H1 (cell line): ENCODE measurements around the gene SH3GL2. TPM values are rescaled to one million over a fixed set of nuclear protein-coding genes. Genes with fewer than 3 reads are reported as not detected.

Experiments used
- CTCF ChIA-PET: fragments of 300-600 bp; sonication (Branson Sonifier 250); formaldehyde crosslinking; loops from one replicate; lab custom pipeline; 2021; ENCODE audit not compliant: partially characterized antibody; lab: Charles Lee
- POLR2A ChIA-PET: fragments of 300-600 bp; sonication (Branson Sonifier 250); formaldehyde crosslinking; loops from one replicate; lab custom pipeline; 2021; ENCODE audit warnings: inconsistent platforms; ENCODE audit not compliant: partially characterized antibody; lab: Charles Lee
- DNase-seq, 2 experiments: peaks; one replicate each; pipeline versions ENCODE4 v3.0.0 to v3.0.0-alpha.2; 2010 to 2022; ENCODE audit warnings: low spot score in 2 of 2, low read depth in 1 of 2, mixed read lengths in 1 of 2
- FAIRE-seq: peaks from 2 replicates; lab custom pipeline; 2011; peaks lifted over from hg19 to GRCh38; lab: Jason Lieb, UNC
- H2AFZ ChIP-seq: 2 replicates; pipeline ENCODE4 v1.8.1; 2012; ENCODE audit warnings: low read length, inconsistent platforms
- H2AK5ac ChIP-seq: 2 replicates; pipeline ENCODE4 v1.6.1; 2013; ENCODE audit warnings: low read depth, low read length
- H2BK120ac ChIP-seq: replicated peaks from 2 replicates; pipeline ENCODE3; 2013; ENCODE audit warnings: low read depth, low read length, inconsistent platforms
- H2BK12ac ChIP-seq: 2 replicates; pipeline ENCODE4 v1.6.1; 2013; ENCODE audit warnings: low read depth, low read length
- H2BK15ac ChIP-seq: 2 replicates; pipeline ENCODE4 v1.6.1; 2013; ENCODE audit warnings: low read length
- H2BK20ac ChIP-seq: 2 replicates; pipeline ENCODE4 v1.6.1; 2013; ENCODE audit warnings: low read length
- H2BK5ac ChIP-seq: 2 replicates; pipeline ENCODE4 v1.6.1; 2013; ENCODE audit warnings: low read depth, low read length
- H3K14ac ChIP-seq: 2 replicates; pipeline ENCODE4 v1.6.1; 2013; ENCODE audit warnings: inconsistent platforms; ENCODE audit not compliant: insufficient read length
- H3K18ac ChIP-seq: 2 replicates; pipeline ENCODE4 v1.6.1; 2013; ENCODE audit warnings: low read length; ENCODE audit errors: extremely low read depth
- H3K23ac ChIP-seq: 2 replicates; pipeline ENCODE4 v1.6.1; 2013; ENCODE audit warnings: inconsistent platforms; ENCODE audit not compliant: insufficient read length
- H3K23me2 ChIP-seq: 2 replicates; pipeline ENCODE4 v1.6.1; 2013; ENCODE audit warnings: low read depth, low read length
- H3K27ac ChIP-seq: 2 replicates; pipeline ENCODE4 v1.6.1; 2011; ENCODE audit warnings: low read depth, low read length, inconsistent platforms
- H3K27me3 ChIP-seq, 4 experiments: replicated peaks in 1 of 4; 1 replicate in 1 of 4; 2 replicates in 3 of 4; pipeline versions ENCODE4 v1.6.1 to v1.8.1; 2011 to 2013; ENCODE audit warnings: low read length in 3 of 4, mild to moderate bottlenecking in 3 of 4, inconsistent platforms in 2 of 4, mixed read lengths in 2 of 4, moderate library complexity in 1 of 4; ENCODE audit not compliant: control insufficient read depth in 3 of 4, insufficient read depth in 3 of 4; ENCODE audit errors: extremely low read depth in 1 of 4
- H3K36me3 ChIP-seq, 4 experiments: 2 replicates each; pipeline versions ENCODE4 v1.6.1 to v1.8.1; 2011 to 2013; ENCODE audit warnings: mild to moderate bottlenecking in 4 of 4, low read length in 3 of 4, moderate library complexity in 2 of 4, control low read depth in 1 of 4, inconsistent platforms in 1 of 4; ENCODE audit not compliant: insufficient read depth in 4 of 4, control insufficient read depth in 2 of 4
- H3K4ac ChIP-seq: replicated peaks from 2 replicates; pipeline ENCODE3; 2013; ENCODE audit warnings: low read length, low read depth, mixed read lengths, inconsistent platforms; ENCODE audit not compliant: insufficient read length
- H3K4me1 ChIP-seq, 4 experiments: replicated peaks in 1 of 4; 1 replicate in 1 of 4; 2 replicates in 3 of 4; pipeline versions ENCODE4 v1.6.1 to v1.8.1; 2011 to 2013; ENCODE audit warnings: low read length in 3 of 4, inconsistent platforms in 2 of 4, mixed read lengths in 1 of 4; ENCODE audit not compliant: insufficient read depth in 4 of 4, control insufficient read depth in 3 of 4
- H3K4me2 ChIP-seq, 2 experiments: 2 replicates each; pipeline versions ENCODE4 v1.6.1 to v1.8.1; 2011 to 2013; ENCODE audit warnings: low read depth in 2 of 2, low read length in 2 of 2, control low read depth in 1 of 2, inconsistent platforms in 1 of 2, mild to moderate bottlenecking in 1 of 2; ENCODE audit not compliant: insufficient read depth in 1 of 2
- H3K4me3 ChIP-seq, 4 experiments: fragments of 200-600, 300-600 bp in 1 of 4; sonication (generic), shearing (Covaris generic), sonication (Bioruptor Twin) in 1 of 4; 2 replicates each; pipeline versions ENCODE4 v1.5.1 to v1.8.1; 2011 to 2016; ENCODE audit warnings: low read length in 4 of 4, low read depth in 3 of 4, control low read depth in 2 of 4, inconsistent platforms in 2 of 4, mild to moderate bottlenecking in 2 of 4, mixed read lengths in 1 of 4, moderate library complexity in 1 of 4; ENCODE audit not compliant: insufficient read depth in 2 of 4; ENCODE audit errors: extremely low read depth in 1 of 4
- H3K56ac ChIP-seq: replicated peaks from 2 replicates; pipeline ENCODE3; 2013; ENCODE audit warnings: low read depth, mild to moderate bottlenecking, mixed read lengths, low read length, inconsistent platforms; ENCODE audit not compliant: insufficient read length
- H3K79me1 ChIP-seq: 2 replicates; pipeline ENCODE4 v1.6.1; 2013; ENCODE audit warnings: low read depth, low read length, control low read depth
- H3K79me2 ChIP-seq, 2 experiments: 2 replicates each; pipeline versions ENCODE4 v1.6.1 to v1.8.1; 2012 to 2013; ENCODE audit warnings: low read length in 2 of 2, mild to moderate bottlenecking in 2 of 2, inconsistent platforms in 1 of 2; ENCODE audit not compliant: insufficient read depth in 2 of 2, control insufficient read depth in 1 of 2
- H3K9ac ChIP-seq, 4 experiments: replicated peaks in 1 of 4; 1 replicate in 1 of 4; 2 replicates in 3 of 4; pipeline versions ENCODE4 v1.6.1 to v1.8.1; 2011 to 2013; ENCODE audit warnings: low read depth in 3 of 4, low read length in 3 of 4, control low read depth in 2 of 4, mild to moderate bottlenecking in 2 of 4, moderate library complexity in 2 of 4, inconsistent platforms in 1 of 4; ENCODE audit errors: extremely low read depth in 1 of 4
- H3K9me3 ChIP-seq, 2 experiments: 2 replicates each; pipeline versions ENCODE4 v1.6.1 to v1.8.1; 2012 to 2013; ENCODE audit warnings: mild to moderate bottlenecking in 2 of 2, moderate library complexity in 2 of 2, control low read depth in 1 of 2, inconsistent platforms in 1 of 2, low read depth in 1 of 2, low read length in 1 of 2, mixed read lengths in 1 of 2; ENCODE audit not compliant: insufficient read depth in 2 of 2
- H4K20me1 ChIP-seq, 2 experiments: replicated peaks in 1 of 2; 2 replicates each; pipeline versions ENCODE3 to v1.8.1; 2011 to 2013; ENCODE audit warnings: inconsistent platforms in 2 of 2, low read length in 2 of 2, mild to moderate bottlenecking in 1 of 2; ENCODE audit not compliant: insufficient read depth in 2 of 2, control insufficient read depth in 1 of 2
- H4K5ac ChIP-seq: 2 replicates; pipeline ENCODE4 v1.6.1; 2013; ENCODE audit warnings: low read length, low read depth, mixed read lengths, inconsistent platforms; ENCODE audit not compliant: insufficient read length
- H4K8ac ChIP-seq: 2 replicates; pipeline ENCODE4 v1.8.0; 2013; ENCODE audit warnings: mild to moderate bottlenecking, moderate library complexity, low read length, inconsistent platforms; ENCODE audit not compliant: insufficient read depth; ENCODE audit errors: extremely low read depth
- H4K91ac ChIP-seq: replicated peaks from 2 replicates; pipeline ENCODE3; 2013; ENCODE audit warnings: low read length, mixed read lengths, inconsistent platforms; ENCODE audit not compliant: insufficient read length
- ASH2L ChIP-seq: fragments of 200-600, 300-600 bp; sonication (generic); IDR thresholded peaks from one replicate; pipeline ENCODE4 v1.7.1; 2017; ENCODE audit warnings: low read length
- CBX8 ChIP-seq: fragments of 300-800, 300-1000 bp; sonication (generic); IDR thresholded peaks from 2 replicates; pipeline ENCODE4 v1.7.1; 2016; ENCODE audit warnings: low read depth, low read length, borderline replicate concordance
- CHD2 ChIP-seq: IDR thresholded peaks from 2 replicates; pipeline ENCODE4 v1.6.1; 2012; ENCODE audit warnings: low read length, improper control_type of control experiment
- CREB1 ChIP-seq: IDR thresholded peaks from 2 replicates; pipeline ENCODE4 v1.6.1; 2012; ENCODE audit warnings: inconsistent platforms
- E2F6 ChIP-seq: IDR thresholded peaks from 2 replicates; pipeline ENCODE4 v1.6.1; 2012; ENCODE audit warnings: inconsistent platforms
- EP300 ChIP-seq, 2 experiments: IDR thresholded peaks; 1 replicate in 1 of 2; 2 replicates in 1 of 2; pipeline ENCODE4 v1.6.1; 2011 to 2012; ENCODE audit warnings: low read depth in 2 of 2, low read length in 2 of 2, mild to moderate bottlenecking in 2 of 2, borderline replicate concordance in 1 of 2, inconsistent platforms in 1 of 2, moderate library complexity in 1 of 2
- EZH2 ChIP-seq: fragments of 200-600 bp; sonication (generic); IDR thresholded peaks from 2 replicates; pipeline ENCODE4 v1.7.1; 2012; ENCODE audit warnings: low read depth, mild to moderate bottlenecking, moderate library complexity, low read length, inconsistent platforms; ENCODE audit not compliant: severe bottlenecking
- NRF1 ChIP-seq: IDR thresholded peaks from 2 replicates; pipeline ENCODE4 v1.6.1; 2011; ENCODE audit warnings: mild to moderate bottlenecking, low read depth, low read length, improper control_type of control experiment
- POLR2AphosphoS5 ChIP-seq: IDR thresholded peaks from 2 replicates; pipeline ENCODE4 v1.6.1; 2011; ENCODE audit warnings: low read depth, low read length
- SIN3A ChIP-seq, 2 experiments: IDR thresholded peaks in 1 of 2; conservative IDR thresholded peaks in 1 of 2; 2 replicates each; pipeline ENCODE4 v1.6.1; 2011 to 2012; ENCODE audit warnings: low read length in 2 of 2, improper control_type of control experiment in 1 of 2, low read depth in 1 of 2, mild to moderate bottlenecking in 1 of 2
- SIX5 ChIP-seq: IDR thresholded peaks from 2 replicates; pipeline ENCODE4 v1.6.1; 2011; ENCODE audit warnings: mild to moderate bottlenecking, low read depth, low read length
- SP1 ChIP-seq: IDR thresholded peaks from 2 replicates; pipeline ENCODE4 v1.6.1; 2011; ENCODE audit warnings: low read depth, low read length
- TAF1 ChIP-seq: IDR thresholded peaks from 2 replicates; pipeline ENCODE4 v1.6.1; 2011; ENCODE audit warnings: mild to moderate bottlenecking, low read depth, low read length
- YY1 ChIP-seq: IDR thresholded peaks from 2 replicates; pipeline ENCODE4 v1.6.1; 2011; ENCODE audit warnings: low read depth, mild to moderate bottlenecking, low read length
- ZNF274 ChIP-seq: IDR thresholded peaks from 2 replicates; pipeline ENCODE4 v1.7.0; 2012; ENCODE audit warnings: low read length, borderline replicate concordance; ENCODE audit errors: extremely low read depth
- WGBS, 2 experiments: shearing (Covaris generic) in 1 of 2; methylation state at CpG; one replicate each; pipeline versions ENCODE4 v1.1.6 to v1.1.7; 2013 to 2015; ENCODE audit warnings: low lambda C conversion rate in 2 of 2, mixed read lengths in 2 of 2, inconsistent platforms in 1 of 2, low coverage in 1 of 2, missing lambda C conversion rate in 1 of 2; ENCODE audit not compliant: insufficient replicate concordance in 2 of 2, insufficient coverage in 1 of 2, insufficient read length in 1 of 2; ENCODE audit errors: extremely low coverage in 1 of 2, missing lambda C conversion rate in 1 of 2; 5-methylcytosine and 5-hydroxymethylcytosine counted together
- polyA plus RNA-seq, 7 experiments: library from polyadenylated mRNA; depleted of rRNA in 3 of 7; stranded (reverse) in 5 of 7; unstranded in 2 of 7; fragments of >200 nt in 5 of 7; fragments of 200-250 nt in 2 of 7; gene quantifications; 1 replicate in 5 of 7; 2 replicates in 1 of 7; 4 replicates in 1 of 7; pipeline versions ENCODE4 v1.2.1 to v1.2.3, GENCODE V29; 2011 to 2013; ENCODE audit warnings: missing spikeins in 2 of 7, mixed read lengths in 2 of 7
- total RNA-seq: library from RNA; stranded (reverse); fragmentation: NEBNext Ultra II Directional; extraction: Animal tissue kit (Norgen Biotek cat#: 25700); gene quantifications from 2 replicates; pipeline ENCODE4 v1.2.1, GENCODE V29; 2021

SH3GL2 gene
- total and polyA plus RNA-seq, 2 of the 8 experiments (the other 6 are each of a cell fraction or from before 2014, with no cell fraction given): 4.7 to 5.3 TPM

DNA sequence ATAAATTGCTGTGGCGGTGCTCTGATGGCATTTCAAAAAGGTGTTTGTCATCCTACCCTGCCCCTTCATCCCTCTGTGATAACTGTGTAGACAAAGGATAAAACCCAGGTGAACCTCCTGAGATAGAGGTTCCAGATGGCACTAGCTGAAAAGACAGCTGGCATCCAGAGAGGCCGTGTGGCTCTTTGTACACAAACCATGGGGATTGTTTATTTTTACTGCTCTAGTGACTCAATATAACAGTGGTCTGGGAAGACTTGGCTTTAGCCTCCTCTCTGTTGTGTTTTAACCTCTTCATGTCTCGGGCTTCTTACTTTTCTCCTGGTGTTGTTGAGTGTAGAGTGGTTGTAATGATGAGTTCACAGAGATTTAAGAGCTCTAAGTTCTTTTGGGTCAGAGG lies 48.8 kb downstream of the SH3GL2 start:
- Histone ChIP-seq H2AFZ (no peak overlapping the region), H3K23ac (no peak overlapping the region), H4K91ac (no peak overlapping the region), H2AK5ac (no peak overlapping the region), H3K4me2 (no peak overlapping the region), H3K79me2 (no peaks in the 10 kb centered on the region; a peak in 1 of 4 replicates), H2BK15ac (no peak overlapping the region), H3K79me1 (no peaks in the 10 kb centered on the region), H3K4ac (no peak overlapping the region), H2BK20ac (no peak overlapping the region), H3K9ac (no peak overlapping the region), H3K56ac (no peak overlapping the region), H4K20me1 (no peaks in the 10 kb centered on the region), H3K14ac (no peak overlapping the region), H3K4me1 (no peaks in the 10 kb centered on the region), H2BK12ac (no peak overlapping the region), H3K23me2 (peaks cover 1% of the 10 kb centered on the region; the same call in 1 of the 2 replicates), H2BK5ac (no peak overlapping the region), H3K9me3 (no peaks in the 10 kb centered on the region), H4K8ac (no peak overlapping the region), H4K5ac (no peak overlapping the region), H3K27me3 (no peaks in the 10 kb centered on the region), H3K4me3 (no peak overlapping the region), H3K18ac (no peak overlapping the region), H3K27ac (no peak overlapping the region), H3K36me3 (no peaks in the 10 kb centered on the region), H2BK120ac (no peak overlapping the region)
- ChIA-PET POLR2A (no interaction called here), CTCF (interaction anchor here (1.1 kb wide), 1 partner anchor 20 kb away, joined by 3 read pairs; no protein-coding TSS in a partner anchor)
- TF ChIP-seq ASH2L: no peak
- no peak for TF ChIP-seq NRF1
- TF ChIP-seq SIN3A (conservative IDR thresholded peaks at IDR 0.05 in 1 of 2, IDR thresholded peaks at IDR 0.05 in 1 of 2; ENCODE audit: low read depth in 1 of 2, low read length in 2 of 2): no peak
- no peak for TF ChIP-seq EZH2
- TF ChIP-seq CREB1: no peak
- no peak for TF ChIP-seq YY1
- no peak for TF ChIP-seq CBX8
- no peak for TF ChIP-seq E2F6
- no peak for TF ChIP-seq TAF1
- TF ChIP-seq POLR2AphosphoS5: no peak
- no peak for TF ChIP-seq EP300 (IDR thresholded peaks at IDR 0.05; ENCODE audit: borderline replicate concordance in 1 of 2, low read depth in 2 of 2, low read length in 2 of 2)
- TF ChIP-seq ZNF274: no peak
- no peak for TF ChIP-seq CHD2
- TF ChIP-seq SP1: no peak
- TF ChIP-seq SIX5: no peak
- WGBS, 2 experiments: 87% methylated on average over 3 of the region's 3 CpGs; no CpG with 5 or more reads in 1 of the 2 experiments
- DNase-seq (no peak), FAIRE-seq (no peak)
